Gastroesophageal sphincter (tissue), 4 donors: ENCODE measurements around the gene SLC49A3. TPM values are rescaled to one million over a fixed set of nuclear protein-coding genes. Genes with fewer than 3 reads are reported as not detected.

Experiments
- ATAC-seq: fragments of 150-250 bp; one replicate; pipeline ENCODE4 v1.9.1; 2016; ENCODE audit warnings: mild to moderate bottlenecking, moderate library complexity
- H3K27ac ChIP-seq, 4 donors: fragments of 200-600 bp; sonication (generic) in 3 of 4; 1 replicate in 3 of 4; 2 replicates in 1 of 4; pipeline ENCODE4 v1.5.1; 2016 to 2019
- H3K27me3 ChIP-seq: fragments of 200-600 bp; sonication (generic); one replicate; pipeline ENCODE4 v1.5.1; 2019
- H3K36me3 ChIP-seq, 2 donors: fragments of 200-600 bp; sonication (generic); one replicate each; pipeline ENCODE4 v1.5.1; 2019; ENCODE audit warnings: control low read depth in 1 of 2
- H3K4me1 ChIP-seq, 3 donors: fragments of 200-600 bp; sonication (generic); 1 replicate in 2 of 3; 2 replicates in 1 of 3; pipeline ENCODE4 v1.5.1; 2016 to 2019; ENCODE audit warnings: control low read depth in 2 of 3
- H3K4me3 ChIP-seq, 2 donors: fragments of 200-600 bp; sonication (generic); one replicate each; pipeline ENCODE4 v1.5.1; 2019; ENCODE audit warnings: mild to moderate bottlenecking in 1 of 2, moderate library complexity in 1 of 2
- H3K9me3 ChIP-seq, 3 donors: fragments of 200-600 bp; sonication (generic); one replicate each; pipeline ENCODE4 v1.5.1; 2017 to 2019; ENCODE audit warnings: control low read depth in 2 of 3
- CTCF ChIP-seq, 4 experiments: fragments of 200-600 bp in 2 of 4; fragments of 450-650 bp in 2 of 4; sonication (generic) in 1 of 4; IDR thresholded peaks; one replicate each; pipeline ENCODE4 v1.5.1; 2017 to 2019; ENCODE audit warnings: antibody characterized with exemption in 4 of 4, mild to moderate bottlenecking in 2 of 4, moderate library complexity in 2 of 4
- EP300 ChIP-seq: sonication (generic); formaldehyde crosslinking; IDR thresholded peaks from one replicate; pipeline ENCODE4 v1.6.1; 2017; ENCODE audit warnings: antibody characterized with exemption, mild to moderate bottlenecking
- POLR2A ChIP-seq, 2 donors: fragments of 450-650 bp; IDR thresholded peaks; one replicate each; pipeline ENCODE4 v1.6.1; 2017; ENCODE audit warnings: antibody characterized with exemption in 2 of 2, mild to moderate bottlenecking in 2 of 2, moderate library complexity in 1 of 2
- POLR2AphosphoS5 ChIP-seq: sonication (generic); formaldehyde crosslinking; IDR thresholded peaks from one replicate; pipeline ENCODE4 v1.6.1; 2017; ENCODE audit warnings: antibody characterized with exemption
- WGBS, 2 donors: methylation state at CpG; one replicate each; pipeline ENCODE4 v1.1.5; 2018; ENCODE audit warnings: low coverage in 1 of 2; 5-methylcytosine and 5-hydroxymethylcytosine counted together
- total RNA-seq, 4 donors: library from RNA; depleted of rRNA; stranded (reverse); fragments of >200 nt; gene quantifications; one replicate each; pipeline ENCODE4 v1.1.0, GENCODE V29; 2016

The SLC49A3 gene
- total RNA-seq, 4 donors from 2014 or later = 5.2 to 8.7 (median 7.8) TPM

- TF ChIP-seq EP300 = no peak
- no peak for TF ChIP-seq CTCF (IDR thresholded peaks at IDR 0.05)
- TF ChIP-seq POLR2A (IDR thresholded peaks at IDR 0.05) = no peak
- ATAC-seq = no peak
- no peaks in the 10 kb centered on the region for H3K36me3 ChIP-seq
- H3K4me3 ChIP-seq = no peak overlapping the region
- H3K27ac ChIP-seq = no peak overlapping the region
- H3K9me3 ChIP-seq = no peaks in the 10 kb centered on the region
- peaks cover 70% of the 10 kb centered on the region for H3K27me3 ChIP-seq
- 64 to 72% methylated on average over 4 to 5 of the region's 15 CpGs for WGBS, 2 donors
- no peaks in the 10 kb centered on the region for H3K4me1 ChIP-seq
These were observed 54.9 kb downstream of the SLC49A3 start for GRCh38 chr4:633976-634598.

- peaks cover 70% of the 10 kb centered on the region for H3K27me3 ChIP-seq
These were observed 55.5 kb downstream of the SLC49A3 start for GRCh38 chr4:633406-633805.

GRCh38 chr4:632926-633325 is 56.0 kb downstream of the SLC49A3 start:
- no peaks in the 10 kb centered on the region for H3K4me1 ChIP-seq
- H3K36me3 ChIP-seq = no peaks in the 10 kb centered on the region
- no peak overlapping the region for H3K27ac ChIP-seq
- TF ChIP-seq POLR2AphosphoS5 (no peak), POLR2A (IDR thresholded peaks at IDR 0.05) (no peak), CTCF (IDR thresholded peaks at IDR 0.05) (no peak), EP300 (no peak)
- H3K9me3 ChIP-seq = no peaks in the 10 kb centered on the region
- H3K4me3 ChIP-seq = no peak overlapping the region
- peaks cover 70% of the 10 kb centered on the region for H3K27me3 ChIP-seq
- ATAC-seq = no peak
- WGBS, 2 donors = 64 to 100% methylated on average over 2 to 3 of the region's 6 CpGs

More at GRCh38 chr4:633406-633805, 55.5 kb downstream of the SLC49A3 start:
- no peaks in the 10 kb centered on the region for H3K9me3 ChIP-seq
- no peak for ATAC-seq
- H3K4me3 ChIP-seq = no peak overlapping the region
- 40% methylated on average over 4 of the region's 9 CpGs; no CpG with 5 or more reads in 1 of the 2 donors for WGBS, 2 donors
- H3K36me3 ChIP-seq = no peaks in the 10 kb centered on the region
- TF ChIP-seq POLR2AphosphoS5 = no peak
- TF ChIP-seq EP300 = no peak
- TF ChIP-seq CTCF (IDR thresholded peaks at IDR 0.05) = no peak
- TF ChIP-seq POLR2A (IDR thresholded peaks at IDR 0.05) = no peak
- no peaks in the 10 kb centered on the region for H3K4me1 ChIP-seq
- no peak overlapping the region for H3K27ac ChIP-seq

DNA sequence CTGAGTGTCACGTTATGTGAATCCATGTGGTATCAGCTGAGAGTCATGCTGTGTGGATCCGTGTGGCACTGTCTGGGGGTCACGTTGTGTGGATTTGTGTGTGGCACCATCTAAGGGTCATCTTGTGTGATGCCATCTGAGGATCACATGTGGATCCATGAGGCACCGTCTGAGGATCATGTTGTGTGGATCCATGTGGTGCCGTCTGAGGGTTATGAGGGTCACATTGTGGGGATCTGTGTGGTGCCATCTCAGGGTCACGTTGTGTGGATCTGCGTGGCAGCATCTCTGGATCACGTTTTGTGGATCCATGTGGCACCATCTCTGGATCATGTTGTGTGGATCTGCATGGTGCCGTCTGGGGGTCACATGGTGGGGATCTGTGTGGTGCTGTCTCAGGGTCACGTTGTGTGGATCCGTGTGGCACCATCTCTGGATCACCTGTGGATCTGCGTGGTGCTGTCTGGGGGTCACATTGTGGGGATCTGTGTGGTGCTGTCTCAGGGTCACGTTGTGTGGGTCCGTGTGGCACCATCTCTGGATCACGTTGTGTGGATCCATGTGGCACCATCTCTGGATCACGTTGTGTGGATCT is 56.7 kb downstream of the SLC49A3 start:
- 50 to 81% methylated on average over 3 of the region's 16 CpGs for WGBS, 2 donors
- no peak for ATAC-seq
- Histone ChIP-seq H3K9me3 (no peaks in the 10 kb centered on the region), H3K4me1 (no peaks in the 10 kb centered on the region), H3K4me3 (no peak overlapping the region), H3K27ac (no peak overlapping the region), H3K27me3 (peaks cover 70% of the 10 kb centered on the region), H3K36me3 (no peaks in the 10 kb centered on the region)
- TF ChIP-seq POLR2A (IDR thresholded peaks at IDR 0.05) (no peak), EP300 (no peak), CTCF (IDR thresholded peaks at IDR 0.05) (no peak), POLR2AphosphoS5 (no peak)

Other genes starting within 250 kb of the SLC49A3 start
- 10 to 100 TPM; 10.2 to 25.2 (median 21.3) TPM for gene ZNF721, start 190.0 kb downstream of the SLC49A3 start, total RNA-seq
- gene PIGG, start 189.9 kb downstream of the SLC49A3 start, total RNA-seq = 10 to 100 TPM; 19.6 to 77.0 (median 42.9) TPM
- under 1 TPM in 1 of 4 donors, not detected in 3; 0.35 TPM for gene TMEM271, start 112.9 kb downstream of the SLC49A3 start, total RNA-seq
- 1 to 10 TPM in 3 of 4 donors, under 1 TPM in 1; 0.81 to 5.5 (median 1.8) TPM for gene PDE6B, start 63.6 kb downstream of the SLC49A3 start, total RNA-seq
- gene ATP5ME, start 14.9 kb downstream of the SLC49A3 start, total RNA-seq = 100 to 1,000 TPM in 3 of 4 donors, 10 to 100 TPM in 1; 56.9 to 116 (median 106) TPM
- 10 to 100 TPM in 1 of 4 donors, 1 to 10 TPM in 3; 1.5 to 12.6 (median 3.8) TPM for gene MYL5, start 14.6 kb downstream of the SLC49A3 start, total RNA-seq
- gene PCGF3, start 16.7 kb upstream of the SLC49A3 start, total RNA-seq = 10 to 100 TPM; 24.4 to 46.5 (median 40.7) TPM
- under 1 TPM in 3 of 4 donors, not detected in 1; 0.31 to 0.96 (median 0.54) TPM for gene CPLX1, start 137.0 kb upstream of the SLC49A3 start, total RNA-seq
- 10 to 100 TPM; 70.1 to 95.3 (median 78.1) TPM for gene GAK, start 243.2 kb upstream of the SLC49A3 start, total RNA-seq
- gene TMEM175, start 243.3 kb upstream of the SLC49A3 start, total RNA-seq = 10 to 100 TPM; 21.7 to 40.3 (median 24.2) TPM